Measurements from ENCODE around the gene SYK.
A peak's percentile ranks its signal among the peaks of the same experiment; 100 is the strongest.

Gene SYK

DNA sequence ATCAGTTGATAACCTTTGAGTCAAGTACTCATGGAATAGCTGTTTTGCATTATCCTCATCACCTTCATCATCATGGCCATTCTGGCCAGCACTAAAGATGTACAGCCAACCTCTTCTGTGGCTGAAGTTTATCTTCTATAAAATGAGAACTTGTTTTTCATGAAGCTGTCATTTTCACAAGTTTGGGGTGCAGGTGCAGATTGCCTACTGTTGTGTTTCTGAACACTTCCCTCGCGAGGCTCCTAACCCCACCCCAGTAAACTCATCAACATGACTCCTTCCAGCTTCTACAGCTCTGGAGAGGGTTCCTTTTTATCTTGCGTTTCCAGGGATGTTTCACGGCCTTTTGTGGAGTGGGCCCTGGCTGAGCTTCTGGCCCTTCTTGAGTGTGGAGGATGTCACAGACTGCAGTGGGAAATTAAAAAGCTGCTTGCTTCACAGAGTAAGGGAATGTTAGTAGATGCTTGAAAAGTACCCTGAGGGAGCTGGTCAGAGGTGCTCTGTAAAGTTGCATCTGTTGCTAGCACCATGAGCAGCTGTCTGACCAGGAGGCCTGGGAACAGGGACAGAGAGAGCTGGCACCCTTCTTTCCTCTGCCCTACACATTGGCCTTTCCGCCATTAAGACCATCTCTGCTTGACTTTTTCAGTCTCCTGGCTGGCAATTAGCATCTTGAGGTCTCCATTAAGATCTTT lies 24.9 kb downstream of the SYK start:
- DNase-seq = no peak

DNA sequence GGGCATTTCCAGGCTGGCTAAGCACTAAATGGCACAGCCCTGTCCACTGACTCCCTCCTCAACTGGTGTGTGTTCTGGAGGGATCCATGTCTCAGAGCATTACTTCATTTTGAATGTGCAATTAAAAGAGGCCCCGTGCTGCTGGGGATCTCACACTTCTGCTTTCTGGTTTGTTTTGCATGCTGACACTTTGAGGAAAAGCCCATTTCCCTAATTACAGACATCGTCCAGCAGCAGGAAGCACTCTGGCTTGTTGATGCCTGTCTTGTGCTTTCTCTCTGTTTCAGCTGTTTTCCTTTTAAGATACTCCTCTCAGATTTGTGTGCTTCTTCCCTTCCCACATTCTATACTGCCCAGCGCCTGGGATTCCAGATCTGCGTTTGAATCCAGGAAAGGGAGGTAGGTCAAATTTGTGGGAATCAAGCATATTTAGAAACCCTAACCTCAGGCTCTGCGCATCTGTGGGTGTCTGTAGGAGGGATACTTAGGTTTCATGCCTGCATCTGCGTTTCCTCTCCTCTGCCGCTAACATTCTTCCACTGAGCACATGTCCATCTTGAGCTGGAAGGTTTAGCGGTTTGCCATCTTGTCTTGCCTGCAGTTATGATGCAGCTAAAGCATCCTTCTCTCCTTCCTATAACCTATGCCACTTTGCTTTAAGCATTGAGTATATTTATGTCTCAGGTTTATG lies 25.7 kb downstream of the SYK start:
- peak in 1 of 2 donors; percentile 54 for DNase-seq

DNA sequence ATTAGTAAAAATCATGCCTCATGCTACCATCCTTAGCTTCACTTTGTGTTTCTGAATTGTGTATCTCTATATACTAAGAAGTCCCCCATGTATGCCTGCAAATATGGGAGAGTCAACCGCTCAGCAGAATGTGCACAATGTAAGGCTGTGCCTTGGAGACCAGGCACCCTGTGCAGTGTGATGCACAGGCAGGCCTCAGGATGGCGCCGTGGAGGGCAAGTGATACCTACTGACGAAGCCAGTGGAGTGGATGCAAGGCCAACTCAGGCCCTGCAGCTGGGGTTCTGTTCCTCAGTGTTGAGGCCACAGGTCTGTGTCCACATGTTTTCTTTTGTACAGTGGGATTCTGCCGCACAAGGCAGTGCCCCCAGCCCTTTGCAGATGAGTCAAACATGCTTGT lies 28.4 kb downstream of the SYK start:
- no peak for DNase-seq

DNA sequence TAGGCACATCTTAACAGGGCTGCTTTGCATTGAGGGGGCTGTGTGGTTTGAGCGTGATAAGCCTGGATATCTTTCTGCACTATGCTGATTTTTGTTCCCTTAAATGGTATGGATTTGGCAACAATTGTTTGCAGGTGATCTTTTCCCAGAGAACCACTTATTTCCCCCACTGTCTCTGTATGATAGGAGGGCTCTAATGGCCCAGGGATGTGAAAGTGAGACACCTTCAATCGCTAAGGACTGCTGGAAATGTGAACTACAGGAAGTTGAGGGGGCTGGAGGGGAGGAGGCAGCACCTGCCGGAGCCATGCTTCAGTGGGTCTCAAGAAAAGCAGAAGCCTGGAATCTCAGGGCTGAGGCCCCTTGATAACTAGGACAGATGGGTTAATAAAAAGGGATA lies 29.4 kb downstream of the SYK start:
- peak in 1 of 2 donors; percentile 39 for DNase-seq

DNA sequence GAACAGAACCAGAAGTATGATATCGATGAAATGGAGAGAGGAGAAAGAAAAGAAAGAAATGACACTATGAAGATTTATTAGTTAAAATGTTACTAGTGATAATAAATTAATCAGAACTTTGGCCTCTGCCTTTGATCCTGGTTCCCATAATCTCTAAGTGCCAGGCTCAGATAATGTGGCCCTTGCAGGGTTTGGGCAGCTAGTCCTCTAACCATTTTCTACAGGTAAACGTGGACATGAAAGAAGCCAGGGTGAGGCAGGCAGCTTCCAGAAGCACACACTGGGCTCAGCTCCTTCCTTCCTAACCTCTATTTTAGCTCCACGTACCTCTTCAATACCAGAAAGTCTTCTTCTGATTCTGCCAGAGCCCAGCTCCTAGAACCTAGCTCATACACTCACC lies 30.6 kb downstream of the SYK start:
- no peak for DNase-seq

DNA sequence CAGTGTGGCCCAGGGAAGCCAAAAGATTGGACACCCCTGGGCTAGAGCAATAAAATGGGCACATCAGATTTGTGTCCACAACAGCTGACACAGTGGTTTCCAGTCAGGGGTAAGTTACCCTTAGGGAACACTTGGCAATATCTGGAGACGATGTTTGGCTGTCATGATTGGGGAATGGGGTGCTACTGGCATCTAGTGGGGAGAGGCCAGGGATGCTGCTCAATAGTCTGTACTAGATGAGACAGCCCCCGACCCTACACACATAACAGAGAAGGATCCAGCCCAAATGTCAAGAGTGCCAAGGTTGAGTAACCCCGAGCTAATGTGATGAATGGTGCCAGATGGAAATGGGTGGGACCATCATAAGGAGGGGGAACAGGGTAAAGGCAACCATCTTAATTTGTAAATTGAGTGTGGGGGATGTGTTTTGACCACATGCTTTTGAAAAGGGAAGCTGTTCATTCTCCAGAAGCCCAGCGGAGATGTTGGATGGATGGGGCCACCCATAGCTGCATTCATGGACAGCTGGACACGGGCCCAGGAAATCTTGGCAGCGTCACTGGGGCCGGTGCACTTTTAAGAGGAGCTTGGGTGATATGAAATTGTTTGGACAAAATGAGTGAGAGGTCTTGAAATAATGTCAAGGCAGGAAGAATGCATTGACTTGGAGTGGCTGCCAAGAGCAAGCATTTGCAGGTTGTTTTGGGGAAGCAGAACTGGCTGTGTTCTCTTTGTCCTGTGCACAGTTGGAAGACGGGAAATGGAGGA lies 33.4 kb downstream of the SYK start:
- DNase-seq = no peak

DNA sequence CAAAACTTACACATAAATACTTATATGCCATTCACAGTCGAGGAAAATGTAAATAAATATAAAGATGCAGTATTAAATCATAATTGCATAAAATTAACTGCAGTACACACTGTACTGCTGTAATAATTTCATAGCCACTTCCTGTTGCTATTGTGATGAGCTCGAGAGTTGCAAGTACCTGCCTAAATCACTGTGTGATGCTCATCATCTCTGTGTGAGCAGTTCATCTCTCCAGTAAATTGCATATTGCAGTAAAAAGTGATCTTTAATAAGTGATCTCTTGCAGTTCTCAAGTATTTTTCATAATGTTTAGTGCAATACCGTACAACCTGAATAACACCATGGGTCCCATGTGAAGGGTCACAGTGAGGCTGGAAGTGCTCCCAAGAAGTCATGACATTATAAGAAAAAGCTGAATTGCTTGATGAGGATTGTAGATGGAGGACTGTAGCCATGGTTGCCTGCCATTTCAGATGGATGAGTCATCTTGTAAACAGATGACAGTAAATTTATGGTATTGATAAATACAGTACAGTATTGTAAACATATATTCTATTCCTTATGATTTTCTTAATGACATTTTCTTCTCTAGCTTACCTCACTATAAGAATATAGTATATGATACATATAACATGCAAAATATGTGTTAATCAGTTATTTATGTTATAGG lies 34.9 kb downstream of the SYK start:
- DNase-seq = no peak

DNA sequence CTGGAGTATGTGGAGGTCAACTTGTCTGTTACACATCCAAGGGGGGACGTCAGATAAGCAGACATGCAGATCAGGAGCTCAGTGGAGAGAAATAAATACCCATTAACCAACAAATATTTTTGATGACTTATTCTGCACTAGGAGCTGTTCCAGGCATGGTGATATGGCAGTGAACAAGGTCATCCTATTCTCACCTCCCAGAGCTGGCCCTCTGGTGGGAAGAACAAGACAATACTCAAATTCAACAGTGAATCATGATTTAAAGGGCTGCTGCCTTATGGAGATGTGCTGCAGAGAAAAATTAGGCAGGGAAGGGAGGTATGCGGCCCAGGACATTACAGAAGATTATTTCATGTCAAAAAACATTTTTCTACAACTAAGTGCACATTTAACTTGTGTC lies 36.5 kb downstream of the SYK start:
- no peak for DNase-seq

DNA sequence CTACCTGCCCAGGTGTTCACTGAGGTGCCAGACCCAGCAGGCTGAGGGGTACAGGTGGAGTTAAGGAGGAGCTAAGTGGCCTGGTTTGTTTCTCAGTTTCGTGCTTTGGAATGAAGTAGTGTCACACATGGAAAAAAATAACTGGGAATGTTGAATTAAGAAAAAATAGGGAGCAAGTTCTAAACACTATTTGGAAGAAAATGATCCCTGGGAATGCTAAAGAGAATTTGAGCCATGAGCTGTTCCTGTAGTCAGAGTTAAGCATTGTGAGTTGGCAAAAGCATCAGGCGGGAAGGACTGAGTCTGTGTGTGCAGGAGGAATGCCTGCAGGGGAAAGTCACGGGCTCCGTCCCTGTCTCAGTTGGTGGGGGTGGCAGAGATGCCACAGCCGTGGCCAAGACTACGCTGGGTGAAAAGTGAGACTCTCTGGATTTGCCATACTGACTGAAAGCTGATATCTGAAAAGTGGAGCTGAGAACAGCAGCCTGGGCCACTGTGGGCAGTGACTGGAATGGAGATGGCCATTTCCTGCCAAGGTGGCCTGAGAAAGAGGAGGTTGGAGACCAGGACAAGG lies 37.0 kb downstream of the SYK start:
- no peak for DNase-seq

DNA sequence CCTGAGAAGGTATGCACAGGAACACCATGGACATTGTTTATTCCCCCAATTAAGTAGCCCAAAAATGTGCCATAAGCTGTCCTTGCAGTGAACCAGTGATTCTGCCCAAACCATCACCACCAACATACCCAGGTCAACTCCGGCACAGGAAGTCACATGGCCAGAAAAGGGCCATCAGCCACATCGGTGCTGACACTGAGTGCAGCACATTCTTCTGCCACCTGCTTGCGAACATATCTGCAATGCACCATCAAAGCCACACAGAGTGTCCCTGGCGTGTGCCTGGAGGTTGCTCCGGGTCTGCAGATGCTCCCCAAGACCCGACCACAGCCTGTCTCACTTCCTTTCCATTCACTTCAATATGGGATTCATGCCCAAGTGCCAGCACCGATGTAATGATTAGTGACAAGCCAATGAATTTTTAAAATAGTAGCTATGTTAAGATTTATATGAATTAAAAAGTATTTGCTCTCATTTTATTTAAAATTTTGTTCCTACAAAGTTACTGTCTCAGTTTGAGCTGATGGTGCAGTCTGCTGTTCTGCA lies 37.6 kb downstream of the SYK start:
- DNase-seq = no peak

DNA sequence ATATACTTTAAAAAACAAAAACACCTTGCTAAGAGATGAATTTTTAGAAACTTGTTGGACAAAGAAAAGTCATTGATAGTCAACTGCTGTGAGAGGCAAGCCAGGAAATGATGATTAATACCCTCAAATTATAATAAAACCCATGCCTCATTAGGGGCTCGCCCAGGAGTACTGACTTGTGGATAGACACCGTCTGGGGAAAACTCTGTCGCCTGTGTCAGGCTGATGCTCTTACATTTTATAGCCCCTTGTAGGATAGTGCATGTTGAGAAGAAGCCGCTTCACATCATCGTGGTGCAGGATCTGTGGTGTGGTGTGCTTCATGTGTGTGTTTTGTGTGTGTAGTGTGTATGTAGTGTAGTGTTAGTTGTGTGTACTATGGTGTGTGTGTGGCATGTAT lies 39.1 kb downstream of the SYK start:
- DNase-seq = no peak

DNA sequence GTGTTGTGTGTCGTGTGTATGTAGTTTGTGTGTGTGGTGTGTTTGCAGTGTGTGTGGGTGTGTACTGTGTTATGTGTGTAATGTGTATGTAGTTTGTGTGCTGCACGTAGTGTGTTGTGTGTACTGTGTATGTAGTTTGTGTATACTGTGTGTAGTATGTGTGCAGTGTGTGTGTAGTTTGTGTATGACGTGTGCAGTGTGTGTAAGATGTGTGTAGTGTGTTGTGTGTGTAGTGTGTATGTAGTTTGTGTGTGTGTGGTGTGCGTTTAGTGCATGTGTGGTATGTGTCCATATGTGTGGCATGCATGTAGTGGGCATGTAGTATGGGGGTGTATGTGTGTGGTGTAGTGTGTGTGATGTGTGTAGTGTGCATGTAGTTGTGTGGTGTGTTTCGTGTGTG lies 39.6 kb downstream of the SYK start:
- DNase-seq = no peak

DNA sequence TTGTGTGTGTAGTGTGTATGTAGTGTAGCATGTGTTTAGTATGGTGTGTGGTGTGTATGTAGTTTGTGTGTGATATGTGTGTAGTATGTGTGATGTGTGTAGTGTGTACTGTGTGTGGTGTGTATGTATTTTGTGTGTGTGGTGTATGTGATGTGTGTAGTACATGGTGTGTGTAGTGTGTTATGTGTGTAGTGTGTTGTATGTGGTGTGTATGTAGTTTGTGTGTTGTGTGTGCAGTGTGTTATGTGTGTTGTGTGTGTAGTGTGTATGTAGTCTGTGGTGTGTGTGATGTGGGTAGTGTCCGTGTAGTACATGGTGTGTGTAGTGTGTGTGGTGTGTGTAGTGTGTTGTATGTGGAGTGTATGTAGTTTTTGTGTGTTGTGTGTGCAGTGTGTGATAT lies 40.0 kb downstream of the SYK start:
- no peak for DNase-seq

DNA sequence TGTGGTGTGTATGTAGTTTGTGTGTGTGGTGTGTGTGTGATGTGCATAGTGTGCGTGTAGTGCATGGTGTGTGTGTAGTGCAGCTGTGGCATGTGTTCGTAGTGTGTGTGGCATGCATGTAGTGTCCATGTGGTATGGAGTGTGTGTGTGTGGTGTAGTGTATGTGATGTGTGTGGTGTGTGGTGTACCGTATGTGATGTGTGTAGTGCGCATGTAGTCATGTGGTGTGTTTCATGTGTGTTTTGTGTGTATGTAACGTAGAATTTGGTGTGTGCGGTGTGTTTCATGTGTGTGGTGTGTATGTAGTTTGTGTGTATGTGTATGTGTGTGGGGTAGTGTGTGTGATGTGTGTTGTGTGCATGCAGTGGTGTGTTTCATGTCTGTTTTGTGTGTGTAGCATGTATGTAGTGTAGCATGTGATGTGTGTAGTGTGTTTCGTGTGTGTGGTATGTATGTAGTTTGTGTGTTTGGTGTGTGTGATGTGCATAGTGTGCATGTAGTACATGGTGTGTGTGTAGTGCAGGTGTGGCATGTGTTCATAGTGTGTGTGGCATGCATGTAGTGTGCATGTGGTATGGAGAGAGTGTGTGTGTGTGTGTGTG lies 40.7 kb downstream of the SYK start:
- no peak for DNase-seq

DNA sequence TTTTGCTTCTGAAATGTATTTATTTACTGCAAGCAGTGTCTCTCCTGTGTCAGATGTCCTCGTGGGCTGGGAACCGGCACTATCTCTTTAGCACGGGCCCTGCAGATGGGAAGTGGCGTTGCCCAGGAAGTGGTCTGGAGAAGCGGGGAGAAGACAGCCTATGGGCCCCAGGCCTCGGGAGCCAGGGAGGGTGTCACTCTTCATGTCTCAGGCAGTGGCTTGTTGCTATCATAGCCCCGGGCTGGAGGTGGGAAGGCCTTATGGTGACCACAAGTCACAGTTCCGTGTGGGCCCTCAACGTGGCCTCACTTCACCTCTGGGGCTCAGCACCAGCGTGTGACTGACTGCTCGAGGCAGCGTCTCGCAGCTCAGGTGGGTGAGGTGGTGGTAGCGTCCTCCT lies 41.4 kb downstream of the SYK start:
- DNase-seq = peak; percentile 1 to 17

DNA sequence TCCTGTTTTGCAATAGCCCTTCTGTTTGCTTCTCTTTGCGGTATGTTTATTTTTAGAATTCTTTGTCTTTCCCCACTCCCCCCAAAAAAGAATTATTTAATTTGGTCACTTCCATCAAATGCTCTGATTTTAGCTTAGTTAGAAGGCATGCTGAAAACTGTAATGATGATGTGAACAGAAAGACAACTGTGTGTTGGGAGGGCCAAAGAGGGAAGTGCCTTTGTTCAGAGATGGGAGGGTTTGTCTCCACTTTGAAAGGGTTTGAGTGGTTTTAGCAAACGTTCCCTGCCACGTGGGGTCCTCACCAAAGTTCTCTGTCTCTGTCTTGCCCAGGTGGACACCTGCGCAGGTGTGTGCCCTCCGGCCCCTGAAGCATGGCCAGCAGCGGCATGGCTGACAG lies 41.9 kb downstream of the SYK start:
- no peak for DNase-seq

DNA sequence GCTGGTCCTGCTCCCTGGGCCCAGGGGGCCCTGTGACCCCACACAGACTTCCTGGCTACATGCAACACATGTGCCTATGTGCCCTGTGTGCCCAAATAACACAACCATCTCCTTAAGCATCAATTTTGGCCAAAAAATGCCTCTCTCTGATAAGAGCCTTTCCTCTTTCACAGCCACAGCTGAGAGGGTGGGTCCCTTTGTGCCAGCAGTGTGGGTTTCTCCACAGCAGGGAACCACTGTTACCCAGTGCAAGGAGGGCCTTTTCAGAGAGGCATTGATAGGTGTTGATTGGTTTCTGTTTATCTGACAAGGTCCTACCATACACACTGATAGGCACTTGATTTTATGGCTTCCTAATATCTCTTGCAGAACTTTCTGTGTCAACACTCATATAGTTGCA lies 42.7 kb downstream of the SYK start:
- no peak for DNase-seq

DNA sequence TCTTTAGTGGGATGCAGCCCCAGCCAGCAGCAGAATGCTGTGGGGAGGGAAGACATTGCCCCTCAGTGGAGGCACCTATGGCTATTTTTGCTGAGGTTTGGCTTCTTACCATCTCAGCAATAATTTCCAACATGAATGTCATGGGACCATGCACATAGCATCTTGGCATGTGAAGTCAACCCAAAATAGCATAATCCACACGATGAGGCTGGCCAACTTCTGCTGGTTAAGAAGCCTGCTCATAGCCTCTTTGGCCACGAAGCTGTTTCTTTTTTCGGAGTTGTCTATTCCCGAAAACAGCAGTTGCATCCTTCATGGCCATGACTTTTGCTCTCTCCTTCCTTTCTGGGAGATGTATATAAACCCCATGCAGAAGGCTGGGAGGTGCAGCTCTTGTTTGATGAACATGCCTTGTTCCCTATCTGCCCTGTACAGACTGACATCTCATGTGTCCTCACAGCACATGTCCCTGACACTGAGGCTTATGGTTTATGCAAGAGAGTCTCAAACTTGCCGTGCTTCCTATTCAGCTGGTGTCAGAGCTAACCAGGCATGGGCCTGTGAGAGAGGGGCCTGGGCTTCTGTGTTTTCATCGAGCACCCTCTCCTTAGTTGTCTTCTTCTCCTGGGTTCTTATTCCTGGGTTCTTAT lies 45.3 kb downstream of the SYK start:
- no peak for DNase-seq

DNA sequence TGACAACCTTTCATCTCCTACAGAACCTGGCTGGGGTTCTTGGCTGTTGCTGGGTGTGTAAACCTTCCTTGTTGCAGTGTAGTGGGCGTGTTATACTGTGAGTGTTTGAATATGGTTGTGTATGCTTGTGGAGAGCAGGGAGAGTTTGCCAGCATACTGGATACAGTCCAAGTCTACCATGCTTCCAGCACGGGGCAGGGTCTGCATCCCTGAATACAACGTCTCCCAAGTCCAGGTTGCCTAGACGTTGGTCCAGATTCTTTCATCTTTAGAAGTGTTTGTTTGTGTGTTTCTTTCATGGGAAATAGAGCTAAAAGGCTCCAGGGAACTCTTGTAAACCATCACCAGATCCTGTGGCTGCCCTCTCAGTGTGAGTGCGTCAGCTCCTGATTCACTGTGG lies 46.4 kb downstream of the SYK start:
- DNase-seq = no peak

DNA sequence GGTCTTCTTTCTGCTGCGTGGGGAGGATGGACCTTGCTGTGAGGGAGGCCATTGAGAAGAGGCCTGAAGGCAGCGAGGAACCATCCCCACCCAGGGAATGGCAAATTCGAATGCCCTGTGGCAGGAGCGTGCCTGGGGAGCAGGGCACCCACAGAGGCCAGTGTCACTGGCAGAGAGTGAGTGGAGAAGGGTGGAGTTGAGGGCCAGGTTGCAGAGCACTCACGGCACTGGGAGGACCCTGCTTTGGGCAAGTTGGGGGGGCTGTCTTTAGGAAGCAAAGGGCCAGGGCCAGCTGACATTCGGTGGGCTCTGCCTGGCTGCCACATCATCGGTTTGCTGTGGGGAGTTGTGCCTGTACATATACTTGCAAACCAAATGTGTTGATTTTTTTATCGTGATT lies 47.2 kb downstream of the SYK start:
- no peak for DNase-seq

DNA sequence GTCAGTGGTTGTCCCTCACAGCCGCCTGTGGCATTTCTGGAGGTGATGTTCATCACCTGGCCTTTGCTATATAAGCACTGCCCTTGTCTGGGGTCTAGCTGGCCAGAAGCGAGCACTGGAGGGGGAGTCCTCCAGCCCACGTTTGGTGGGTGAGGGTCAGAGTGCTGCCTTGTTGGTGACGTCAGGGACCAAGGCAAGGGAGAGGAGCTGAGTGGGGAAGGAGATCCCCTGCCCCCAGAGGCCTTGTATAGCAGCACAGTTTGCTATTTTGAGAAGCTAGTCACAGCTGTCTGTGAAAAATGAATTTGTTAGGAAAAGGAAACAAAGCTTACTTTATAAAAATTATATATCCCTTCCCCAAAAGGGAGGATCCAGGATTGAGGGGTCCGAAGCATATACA lies 49.8 kb downstream of the SYK start:
- DNase-seq = no peak

DNA sequence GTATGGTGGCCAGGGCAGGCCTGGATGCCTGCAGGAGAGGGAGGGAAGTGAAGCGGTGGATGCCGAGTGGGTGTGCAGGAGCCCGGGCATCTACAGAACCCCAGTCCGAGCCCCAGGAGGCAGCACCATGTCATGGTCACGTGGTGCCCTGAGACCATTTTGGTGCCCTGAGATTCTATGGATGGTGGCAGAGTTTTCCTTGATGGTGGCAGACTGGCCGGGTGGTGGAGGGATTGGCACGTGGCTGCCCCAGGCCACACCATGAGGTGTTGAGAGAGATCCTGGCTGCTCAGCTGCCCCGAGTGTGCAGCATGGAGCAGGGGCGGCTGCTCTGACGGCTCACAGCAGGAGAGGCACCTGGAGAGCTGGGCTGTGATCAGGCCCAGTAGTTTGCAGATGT lies 52.3 kb downstream of the SYK start:
- no peak for DNase-seq
